H1 (cell line): Measurements from ENCODE around the gene FAR2. TPM values are rescaled to one million over a fixed set of nuclear protein-coding genes. Genes with fewer than 3 reads are reported as not detected.

ENCODE experiments used
- CHD2 ChIP-seq: IDR thresholded peaks from 2 replicates; pipeline ENCODE4 v1.6.1; 2012; ENCODE audit warnings: low read length, improper control_type of control experiment
- EGR1 ChIP-seq: IDR thresholded peaks from 2 replicates; pipeline ENCODE4 v1.6.1; 2011; ENCODE audit warnings: low read depth, low read length, borderline replicate concordance
- RAD21 ChIP-seq, 2 experiments: IDR thresholded peaks in 1 of 2; conservative IDR thresholded peaks in 1 of 2; 2 replicates each; pipeline ENCODE4 v1.6.1; 2011; ENCODE audit warnings: low read depth in 2 of 2, low read length in 2 of 2, improper control_type of control experiment in 1 of 2, inconsistent platforms in 1 of 2, mild to moderate bottlenecking in 1 of 2, moderate library complexity in 1 of 2
- TAF1 ChIP-seq: IDR thresholded peaks from 2 replicates; pipeline ENCODE4 v1.6.1; 2011; ENCODE audit warnings: mild to moderate bottlenecking, low read depth, low read length
- polyA plus RNA-seq, 7 experiments: library from polyadenylated mRNA; depleted of rRNA in 3 of 7; stranded (reverse) in 5 of 7; unstranded in 2 of 7; fragments of >200 nt in 5 of 7; fragments of 200-250 nt in 2 of 7; gene quantifications; 1 replicate in 5 of 7; 2 replicates in 1 of 7; 4 replicates in 1 of 7; pipeline versions ENCODE4 v1.2.1 to v1.2.3, GENCODE V29; 2011 to 2013; ENCODE audit warnings: missing spikeins in 2 of 7, mixed read lengths in 2 of 7
- total RNA-seq: library from RNA; stranded (reverse); fragmentation: NEBNext Ultra II Directional; extraction: Animal tissue kit (Norgen Biotek cat#: 25700); gene quantifications from 2 replicates; pipeline ENCODE4 v1.2.1, GENCODE V29; 2021
- TF ChIP-seq, protein P1 (sequence below), 3 experiments: IDR thresholded peaks; 1 replicate in 2 of 3; 2 replicates in 1 of 3; pipeline versions ENCODE4 v1.5.1 to v1.6.1; 2011; ENCODE audit warnings: low read length in 3 of 3, mild to moderate bottlenecking in 3 of 3, inconsistent platforms in 2 of 3, low read depth in 1 of 3, moderate library complexity in 1 of 3; ENCODE audit not compliant: insufficient read depth in 1 of 3; ENCODE audit errors: control extremely low read depth in 1 of 3

FAR2 gene
- total and polyA plus RNA-seq, 2 of the 8 experiments (the other 6 are each of a cell fraction or from before 2014, with no cell fraction given) = 24.0 to 24.1 TPM

DNA sequence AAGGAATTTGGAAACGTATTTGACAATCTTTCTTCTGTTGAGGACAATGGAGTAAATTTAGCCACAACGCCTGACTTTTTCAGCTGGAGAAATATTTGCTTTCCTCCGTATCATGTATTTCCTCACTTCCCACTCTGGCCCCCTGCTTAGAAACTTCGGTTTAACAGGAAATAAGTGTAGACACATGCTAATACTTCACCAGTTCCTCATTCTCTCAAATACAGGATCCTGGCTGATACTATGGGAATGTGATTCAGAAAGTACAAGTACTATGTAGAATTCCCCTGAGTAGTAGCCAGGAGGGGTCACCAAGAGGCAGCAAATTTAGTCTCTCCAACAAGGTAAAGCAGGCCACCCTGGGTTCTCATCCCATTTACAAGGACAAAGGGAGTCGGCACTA, 58.0 kb downstream of the FAR2 start (continued):
- TF ChIP-seq, protein P1, sequence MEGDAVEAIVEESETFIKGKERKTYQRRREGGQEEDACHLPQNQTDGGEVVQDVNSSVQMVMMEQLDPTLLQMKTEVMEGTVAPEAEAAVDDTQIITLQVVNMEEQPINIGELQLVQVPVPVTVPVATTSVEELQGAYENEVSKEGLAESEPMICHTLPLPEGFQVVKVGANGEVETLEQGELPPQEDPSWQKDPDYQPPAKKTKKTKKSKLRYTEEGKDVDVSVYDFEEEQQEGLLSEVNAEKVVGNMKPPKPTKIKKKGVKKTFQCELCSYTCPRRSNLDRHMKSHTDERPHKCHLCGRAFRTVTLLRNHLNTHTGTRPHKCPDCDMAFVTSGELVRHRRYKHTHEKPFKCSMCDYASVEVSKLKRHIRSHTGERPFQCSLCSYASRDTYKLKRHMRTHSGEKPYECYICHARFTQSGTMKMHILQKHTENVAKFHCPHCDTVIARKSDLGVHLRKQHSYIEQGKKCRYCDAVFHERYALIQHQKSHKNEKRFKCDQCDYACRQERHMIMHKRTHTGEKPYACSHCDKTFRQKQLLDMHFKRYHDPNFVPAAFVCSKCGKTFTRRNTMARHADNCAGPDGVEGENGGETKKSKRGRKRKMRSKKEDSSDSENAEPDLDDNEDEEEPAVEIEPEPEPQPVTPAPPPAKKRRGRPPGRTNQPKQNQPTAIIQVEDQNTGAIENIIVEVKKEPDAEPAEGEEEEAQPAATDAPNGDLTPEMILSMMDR (IDR thresholded peaks at IDR 0.05; ENCODE audit: control extremely low read depth in 1 of 3, insufficient read depth in 1 of 3, low read depth in 1 of 3, low read length in 3 of 3) = peak in 1 of 3 experiments; percentile 19; a peak in 1 of 4 replicates
- no peak for TF ChIP-seq TAF1
- no peak for TF ChIP-seq EGR1
- TF ChIP-seq CHD2 = no peak
- peak; percentile 37 to 54 for TF ChIP-seq RAD21 (IDR thresholded peaks at IDR 0.05 in 1 of 2, conservative IDR thresholded peaks at IDR 0.05 in 1 of 2; ENCODE audit: low read depth in 2 of 2, low read length in 2 of 2)
- TF ChIP-seq, all 59 proteins: peak for 2
